GM19238 (cell line): ENCODE data around the gene NKX1-2.

Experiments
- DNase-seq: peaks from one replicate; pipeline ENCODE4 v3.0.0; 2011; ENCODE audit warnings: low spot score; ENCODE audit not compliant: insufficient read length

The NKX1-2 gene

DNA sequence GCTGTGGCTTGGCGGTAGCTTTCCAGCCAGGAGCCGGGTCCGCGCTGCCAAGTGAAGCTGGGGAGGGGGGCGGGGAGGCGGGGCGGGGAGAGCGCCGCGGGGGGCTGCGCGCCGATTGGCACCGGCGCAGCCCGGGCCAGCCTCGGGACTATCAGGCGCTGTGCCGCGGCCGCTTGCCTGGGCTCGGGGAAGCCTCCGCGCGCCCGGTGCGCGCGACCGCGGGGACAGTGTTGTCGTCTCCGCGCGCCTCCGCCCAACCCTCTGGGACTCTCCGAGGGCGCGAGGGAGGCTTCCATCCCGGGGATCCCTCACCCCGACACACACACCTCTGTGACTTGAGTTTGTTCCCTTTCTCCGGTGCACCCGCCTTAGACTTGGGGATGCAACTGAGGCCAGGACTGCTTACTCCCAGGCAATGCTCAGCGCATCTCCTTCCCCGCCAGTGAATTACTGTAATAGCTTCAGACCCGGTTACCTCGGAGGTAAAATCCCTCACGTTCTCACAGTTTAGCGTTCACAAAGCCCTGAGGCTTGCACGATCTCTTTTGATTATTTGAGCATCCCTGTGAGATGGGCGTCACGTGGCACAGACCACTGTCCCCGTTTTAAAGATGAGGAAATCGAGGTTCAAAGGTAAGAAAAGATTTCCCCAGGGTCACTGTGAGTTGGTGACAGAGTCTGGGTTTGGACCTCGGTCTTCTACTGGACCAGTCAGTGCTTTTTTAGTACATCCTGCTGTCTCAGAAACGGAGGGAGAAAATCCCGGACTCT lies at the start of gene NKX1-2:
Gene NKX1-2, minus strand, starts transcription at position 24 of the 771 bp plus-strand sequence. CDS start 92 bp downstream, outside the sequence.
- DNase-seq, result no peak

DNA sequence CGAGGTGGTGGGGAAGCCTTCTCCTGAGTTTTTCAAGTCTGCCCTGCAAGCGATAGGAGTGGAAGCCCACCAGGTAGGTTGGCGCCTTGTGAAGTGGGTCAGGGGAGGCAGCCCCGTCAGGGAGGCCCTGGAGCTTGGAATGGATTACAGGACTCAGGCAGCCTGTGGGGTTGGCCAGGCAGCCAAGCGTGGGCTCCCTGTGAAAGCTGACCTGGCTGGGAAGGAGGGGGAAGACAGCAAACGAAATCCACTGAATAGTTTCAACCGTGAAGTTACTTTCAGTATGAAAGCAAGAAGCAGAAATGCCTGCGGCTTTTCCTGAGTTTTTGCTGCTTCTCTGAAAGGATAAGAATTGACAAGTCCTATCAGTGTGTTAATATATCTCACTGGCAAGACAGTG lies 48.2 kb upstream of the NKX1-2 start:
- DNase-seq, result no peak

DNA sequence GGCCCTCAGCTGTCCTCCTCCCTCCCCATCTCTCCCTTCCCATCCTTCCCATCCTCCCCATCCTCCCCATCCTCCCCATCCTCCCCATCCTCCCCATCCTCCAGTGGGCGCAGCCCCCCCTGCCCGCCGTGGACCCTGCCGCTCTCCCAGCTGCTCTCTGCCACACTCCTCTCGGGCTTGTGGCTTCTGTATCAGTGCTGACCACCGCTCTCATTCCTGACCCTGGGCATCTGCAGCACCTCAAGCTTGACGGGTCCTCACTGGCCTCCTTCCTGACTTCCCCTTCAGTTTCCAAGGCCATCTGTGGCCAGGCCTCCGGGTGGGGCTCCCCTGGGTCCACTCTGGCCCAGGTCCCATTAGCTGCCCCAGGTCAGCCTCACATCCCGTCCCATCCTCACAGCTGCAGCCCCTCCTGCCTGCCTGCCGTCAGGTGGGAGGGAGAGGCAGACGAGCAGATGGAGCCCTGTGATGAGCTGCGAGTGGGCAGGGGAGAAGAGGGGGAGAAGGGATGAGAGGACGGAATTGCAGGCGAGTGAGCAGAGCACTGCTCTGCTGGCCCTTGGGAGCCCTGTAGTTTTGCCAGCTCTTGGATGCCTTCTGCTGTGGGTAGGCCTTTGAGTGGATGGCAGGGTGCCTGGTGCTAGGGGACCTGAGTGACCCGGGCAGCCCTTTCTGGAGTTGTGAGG lies 47.5 kb upstream of the NKX1-2 start:
- no peak for DNase-seq

DNA sequence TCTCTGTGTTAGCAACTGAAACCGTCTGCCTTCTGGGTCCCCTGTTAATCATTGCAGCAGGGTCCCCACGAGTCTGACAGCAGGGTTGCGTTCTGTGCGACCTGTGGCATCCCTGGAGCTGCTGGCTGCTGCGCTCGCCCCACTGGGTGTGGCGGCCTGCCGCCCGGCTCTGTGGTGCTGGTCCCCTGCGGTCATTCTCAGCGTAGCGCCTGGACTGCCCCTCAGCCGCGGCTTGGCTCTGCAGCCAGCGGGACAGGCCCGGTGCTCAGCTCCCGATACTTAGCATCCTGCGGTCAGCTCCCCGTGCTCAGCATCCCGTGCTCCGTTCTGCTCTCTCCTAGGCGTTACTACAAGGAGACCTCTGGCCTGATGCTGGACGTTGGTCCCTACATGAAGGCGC lies 46.8 kb upstream of the NKX1-2 start:
- no peak for DNase-seq

DNA sequence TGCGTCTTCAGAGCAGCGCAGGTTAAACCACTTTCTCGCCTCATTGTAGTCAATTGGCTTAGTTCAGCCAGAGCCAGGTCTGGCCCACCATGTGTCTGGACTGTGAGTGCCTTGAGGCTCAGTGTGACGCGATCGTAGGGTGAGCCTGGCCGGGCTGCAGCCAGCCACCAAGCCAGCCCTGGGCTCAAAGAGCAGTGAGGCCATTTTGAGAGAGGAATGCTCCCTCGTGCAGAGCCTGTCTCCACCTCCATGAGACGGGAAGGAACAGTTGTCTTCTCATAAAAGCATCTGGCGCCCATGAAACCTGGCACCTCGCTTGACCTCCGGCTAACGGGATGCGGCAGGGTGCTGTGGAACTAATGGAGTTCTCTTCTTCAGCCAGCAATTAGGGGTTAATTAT lies 46.3 kb upstream of the NKX1-2 start:
- DNase-seq, result no peak

DNA sequence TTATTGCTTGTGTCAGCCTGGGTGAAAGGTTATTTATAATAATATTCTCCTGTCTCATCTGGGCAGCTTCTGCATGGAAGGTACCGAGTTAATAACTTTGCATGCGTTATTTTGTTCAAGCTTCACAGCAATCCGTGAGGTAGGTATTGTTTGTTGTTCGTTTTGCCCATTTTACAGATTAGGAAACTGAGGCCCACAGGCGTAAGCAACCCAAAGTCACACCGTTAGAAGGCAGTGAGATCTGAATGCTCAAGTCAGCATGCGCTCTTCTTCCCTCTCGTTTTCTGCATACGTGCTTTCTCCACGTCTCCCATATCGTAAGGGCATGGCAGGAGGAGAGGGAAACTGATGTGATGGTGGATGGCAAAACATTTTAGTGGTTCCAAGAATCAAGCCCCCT lies 45.9 kb upstream of the NKX1-2 start:
- no peak for DNase-seq

DNA sequence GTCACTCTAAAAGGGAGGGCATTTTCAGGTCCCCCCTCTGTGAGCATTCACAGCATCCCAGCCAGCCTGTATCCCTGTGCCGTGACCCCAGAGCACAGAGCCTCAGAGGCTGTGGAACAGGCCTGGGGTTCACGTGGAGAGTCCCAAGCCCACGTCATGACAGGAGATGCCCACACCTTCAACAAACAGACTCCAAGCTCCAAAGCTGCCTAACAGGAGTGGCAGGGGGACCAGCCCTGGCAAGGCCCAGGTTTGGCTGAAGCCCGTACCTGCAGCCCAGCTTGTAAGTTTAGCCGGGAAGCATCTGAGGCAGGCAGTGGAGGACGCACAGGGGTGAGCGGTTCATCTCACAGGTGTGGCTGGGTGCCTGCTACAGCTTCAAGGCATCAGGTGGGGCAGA lies 45.3 kb upstream of the NKX1-2 start:
- no peak for DNase-seq

DNA sequence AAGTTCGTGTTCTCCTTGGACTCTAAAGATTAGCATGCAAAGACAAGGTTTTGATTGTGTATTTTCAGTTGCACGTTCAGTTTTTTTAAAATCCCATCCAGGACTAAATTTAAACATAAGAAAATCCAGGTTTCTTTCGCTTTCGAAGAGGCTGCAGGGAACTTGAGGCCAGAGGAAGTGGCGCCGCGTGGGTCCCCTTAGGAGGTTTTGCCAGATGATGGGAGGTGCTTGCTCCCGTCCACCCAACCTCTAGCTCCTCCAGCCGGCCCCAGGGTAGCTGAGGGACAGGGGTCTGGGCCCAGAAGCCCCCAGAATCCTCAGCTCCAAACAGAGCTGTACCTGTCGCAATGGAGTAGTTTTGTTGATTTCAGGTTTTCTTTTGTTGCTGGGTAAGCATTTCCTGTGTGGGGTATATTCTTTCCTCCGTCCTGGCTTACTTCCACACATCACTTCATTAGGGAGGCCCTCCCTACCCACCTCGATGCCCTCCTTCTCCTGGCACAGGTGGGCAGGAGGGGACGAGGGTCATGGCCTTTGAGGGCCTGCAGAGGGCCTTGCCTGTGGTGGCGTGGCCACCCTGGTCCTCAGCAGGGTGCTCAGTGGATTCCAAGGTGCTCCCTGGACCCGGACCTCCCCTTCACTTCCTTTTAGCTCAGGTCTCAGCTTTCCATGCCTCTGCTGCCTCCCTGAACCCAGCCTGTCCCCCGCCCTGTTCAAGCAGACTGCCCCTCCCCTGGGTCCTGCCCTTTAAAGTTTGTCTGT lies 44.4 kb upstream of the NKX1-2 start:
- DNase-seq, result peak; percentile 27

DNA sequence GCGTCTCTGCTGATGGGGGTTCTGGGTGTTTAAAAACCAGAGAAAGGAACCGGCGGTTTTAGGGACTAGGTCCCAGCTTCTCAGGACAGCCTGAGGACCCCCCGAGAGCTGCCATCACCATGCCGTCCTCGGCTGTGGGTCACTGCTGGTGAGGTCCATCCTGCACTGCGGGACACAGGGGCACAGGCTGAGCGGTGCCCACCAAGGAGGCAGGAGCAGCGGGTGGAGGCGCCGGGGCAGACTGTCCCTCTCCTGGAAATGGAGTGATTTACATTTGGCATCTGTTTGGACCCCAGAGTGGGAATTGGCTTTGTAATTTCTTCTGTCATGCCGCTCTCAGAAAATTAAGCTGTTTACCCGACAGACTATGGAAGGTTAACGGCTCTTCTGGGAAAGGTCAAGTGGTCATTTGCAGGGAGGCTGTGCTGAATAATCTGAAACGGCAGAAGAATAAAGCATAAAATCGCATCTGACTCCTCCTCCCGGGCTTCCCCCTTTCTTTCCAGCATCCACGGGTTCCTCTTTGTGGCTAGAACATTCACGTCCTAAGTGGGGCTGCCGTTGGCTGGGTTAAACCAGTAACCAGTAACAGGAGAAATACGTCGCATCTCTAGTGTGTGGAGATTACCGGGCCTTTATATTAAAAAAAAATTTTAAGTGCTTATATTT lies 43.5 kb upstream of the NKX1-2 start:
- no peak for DNase-seq

DNA sequence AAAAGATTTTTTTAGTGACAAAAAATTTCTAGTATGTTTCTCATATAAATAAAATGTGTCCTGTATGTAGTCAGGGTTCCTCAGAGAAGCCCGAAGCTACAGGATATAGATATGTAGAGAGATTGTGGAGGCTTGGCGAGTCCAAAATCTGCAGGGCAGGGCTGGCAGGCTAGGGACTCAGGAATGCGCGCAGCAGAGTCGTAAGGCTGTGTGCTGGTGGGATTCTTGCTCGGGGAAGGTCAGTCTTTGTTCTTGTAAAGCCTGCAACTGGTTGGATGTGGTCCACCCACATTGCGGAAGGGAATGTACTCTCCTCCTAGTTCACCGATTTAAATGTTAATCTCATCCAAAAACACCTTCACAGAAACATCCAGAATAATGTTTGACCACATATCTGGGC lies 42.4 kb upstream of the NKX1-2 start:
- DNase-seq, result no peak

DNA sequence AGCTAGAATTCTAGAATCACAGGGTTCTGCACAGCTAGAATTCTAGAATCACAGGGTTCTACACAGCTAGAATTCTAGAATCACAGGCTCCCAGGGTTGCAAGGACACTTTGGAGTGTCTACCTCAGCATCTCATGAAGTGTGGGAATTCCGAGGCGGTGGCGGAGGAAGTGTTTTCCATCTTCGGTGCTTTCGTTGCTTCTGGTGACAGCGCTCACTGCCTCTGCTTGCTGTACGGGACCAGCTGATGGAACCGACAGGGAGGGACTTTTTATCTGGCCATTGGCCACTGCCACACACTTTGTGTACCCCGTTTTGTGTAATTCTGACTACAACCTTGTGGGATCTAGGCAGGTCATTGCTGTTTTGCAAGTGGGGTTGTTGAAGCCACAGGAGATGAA lies 41.3 kb upstream of the NKX1-2 start:
- DNase-seq, result no peak

DNA sequence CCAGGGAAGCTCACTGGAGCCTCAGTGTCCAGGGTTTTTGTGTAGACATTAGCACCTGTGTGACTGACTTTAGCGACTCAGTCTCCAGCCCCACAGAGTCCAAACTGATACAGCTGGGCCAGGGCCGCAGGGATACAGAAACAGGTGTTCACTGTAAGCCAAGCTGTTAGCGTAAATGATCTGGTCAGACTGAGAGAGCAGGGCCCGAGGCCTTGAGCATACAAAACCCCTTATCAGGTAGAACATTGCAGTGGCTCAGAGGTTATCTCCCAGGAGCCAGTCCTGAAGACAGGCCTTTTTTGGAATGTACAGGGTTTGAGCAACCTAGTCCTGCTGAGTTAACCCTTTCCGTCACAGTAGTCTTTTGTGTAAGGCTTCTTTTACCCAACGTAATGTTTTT lies 36.8 kb upstream of the NKX1-2 start:
- DNase-seq, result no peak

DNA sequence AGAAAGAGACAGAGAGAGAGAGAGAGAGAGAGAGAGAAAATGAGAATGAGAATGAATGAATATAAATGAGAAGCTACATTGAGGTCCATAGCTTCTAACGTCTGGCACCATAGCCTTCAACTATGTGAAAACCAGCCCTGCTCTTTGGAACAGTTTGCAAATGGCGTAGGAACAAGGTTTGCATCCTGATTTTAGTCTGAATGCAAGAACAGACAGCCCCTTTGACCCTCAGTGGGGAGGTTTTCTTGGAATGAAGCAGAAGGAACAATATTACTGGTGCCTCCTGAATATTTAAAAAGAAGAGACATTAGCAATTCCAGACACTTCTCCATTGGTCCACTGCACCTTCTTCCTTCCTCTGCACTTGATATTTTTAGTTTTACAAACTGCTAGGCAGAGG lies 34.8 kb upstream of the NKX1-2 start:
- DNase-seq, result no peak

DNA sequence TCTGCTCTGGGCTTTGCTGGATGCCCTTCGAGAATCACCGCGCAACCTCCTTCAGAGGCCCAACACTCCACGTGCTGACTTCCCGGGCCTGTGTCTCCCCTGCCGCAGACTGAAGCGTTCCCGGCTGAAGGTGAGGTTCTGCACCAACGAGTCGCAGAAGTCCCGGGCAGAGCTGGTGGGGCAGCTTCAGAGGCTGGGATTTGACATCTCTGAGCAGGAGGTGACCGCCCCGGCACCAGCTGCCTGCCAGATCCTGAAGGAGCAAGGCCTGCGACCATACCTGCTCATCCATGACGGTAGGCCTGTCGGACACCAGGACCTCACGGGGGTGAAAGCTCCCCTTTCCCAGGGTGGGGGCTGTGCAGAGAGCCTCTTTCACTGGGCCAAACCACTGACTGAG lies 34.2 kb upstream of the NKX1-2 start:
- no peak for DNase-seq

DNA sequence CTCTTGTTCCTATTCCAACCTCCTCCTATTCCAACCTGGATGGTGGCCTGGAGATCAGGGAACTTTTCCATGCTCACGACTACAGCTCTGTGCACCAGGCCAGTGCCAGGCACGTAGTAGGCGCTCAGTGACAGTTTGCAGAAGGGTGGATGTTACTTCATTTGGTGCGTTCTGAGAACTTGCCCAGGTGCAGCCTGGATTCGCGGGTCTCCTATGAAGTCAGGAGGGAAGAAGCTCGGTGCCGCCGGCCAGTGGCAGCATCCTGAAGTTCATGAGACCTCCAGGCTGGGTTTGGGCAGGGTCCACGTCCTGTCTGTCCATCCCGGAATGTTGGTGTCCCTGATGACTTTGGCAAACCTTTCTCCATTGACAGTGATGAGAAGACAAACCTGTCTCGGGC lies 33.0 kb upstream of the NKX1-2 start:
- no peak for DNase-seq

DNA sequence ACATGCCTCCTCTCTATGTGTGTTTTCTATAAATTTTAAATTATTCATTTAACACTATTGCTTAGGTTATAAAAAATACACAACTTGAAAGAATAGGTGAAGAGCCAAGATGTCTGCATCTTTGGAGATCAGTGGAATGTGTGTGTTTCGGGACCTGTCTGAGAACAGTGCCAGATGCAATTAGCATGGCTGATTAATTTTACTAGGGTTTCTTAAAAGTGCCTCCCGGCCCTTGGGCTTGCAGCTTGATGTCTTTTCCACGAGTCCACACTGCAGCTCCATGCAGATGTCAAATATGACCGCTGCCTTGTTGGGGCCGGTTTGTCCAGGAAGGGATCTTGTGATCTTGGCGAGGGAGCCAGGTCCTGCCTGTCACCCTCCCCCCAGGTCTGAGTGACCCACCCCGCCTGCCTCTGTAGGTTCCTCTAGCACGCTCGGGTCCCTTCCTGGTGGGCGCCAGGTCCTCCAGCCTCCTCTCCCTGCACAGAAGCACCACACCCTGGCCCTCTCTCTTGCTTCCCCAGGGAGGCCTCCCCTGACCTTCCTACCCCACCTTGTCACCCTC lies 32.5 kb upstream of the NKX1-2 start:
- no peak for DNase-seq

DNA sequence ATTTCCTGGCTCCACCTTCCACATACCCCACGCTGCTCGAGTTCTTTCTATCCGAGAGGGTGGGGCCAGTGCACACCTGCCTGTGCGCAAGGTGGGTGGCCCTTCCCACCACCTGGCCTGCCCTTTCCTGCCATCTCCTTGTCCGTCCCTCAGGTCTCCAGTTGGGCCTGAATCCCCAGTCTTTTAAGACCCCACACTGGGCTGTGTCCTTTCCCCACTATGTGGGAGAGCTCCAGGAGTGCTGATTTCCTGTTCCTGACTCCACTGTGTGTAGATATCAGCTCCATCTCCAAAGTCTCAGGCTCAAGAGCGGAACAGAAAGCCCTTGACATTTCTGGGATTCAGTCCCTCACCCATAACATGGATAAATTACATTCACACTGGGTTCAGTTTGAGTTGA lies 31.9 kb upstream of the NKX1-2 start:
- DNase-seq, result no peak

DNA sequence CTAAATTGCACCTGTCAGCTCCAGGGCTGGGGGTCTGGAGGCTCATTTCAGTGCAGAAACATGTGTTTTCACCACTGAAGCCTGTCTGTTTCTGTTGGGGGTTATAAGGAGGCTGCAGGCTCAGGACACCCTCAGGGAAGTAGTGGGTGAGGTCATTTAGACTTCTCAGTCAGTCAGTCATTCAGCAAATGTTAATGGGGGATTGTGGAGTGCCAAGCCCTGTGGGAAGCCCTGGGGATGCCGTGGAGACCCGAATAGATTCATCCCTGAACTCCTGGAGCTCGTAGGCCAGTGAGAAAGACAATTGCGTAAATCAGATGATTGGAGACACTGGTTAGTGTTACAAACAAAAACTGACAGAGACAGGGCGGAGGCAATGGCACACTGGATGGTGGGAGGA lies 31.0 kb upstream of the NKX1-2 start:
- no peak for DNase-seq

DNA sequence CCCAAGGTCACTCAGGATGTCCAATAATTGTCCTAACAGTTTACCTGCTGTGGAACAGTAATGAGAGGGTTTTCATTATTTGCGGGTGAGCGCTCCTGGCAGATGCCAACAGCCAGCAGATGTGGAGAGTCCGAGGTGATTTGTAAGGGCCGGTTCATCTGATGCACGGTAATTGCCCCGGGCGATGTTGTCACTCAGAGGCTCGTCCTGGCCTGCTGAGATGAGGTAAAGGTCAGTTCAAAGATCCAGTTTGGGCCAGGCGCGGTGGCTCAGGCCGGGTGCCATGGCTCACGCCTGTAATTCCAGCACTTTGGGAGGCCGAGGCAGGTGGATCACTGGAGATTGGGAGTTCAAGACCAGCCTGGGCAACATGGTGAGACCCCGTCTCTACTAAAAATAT lies 28.7 kb upstream of the NKX1-2 start:
- DNase-seq, result no peak

DNA sequence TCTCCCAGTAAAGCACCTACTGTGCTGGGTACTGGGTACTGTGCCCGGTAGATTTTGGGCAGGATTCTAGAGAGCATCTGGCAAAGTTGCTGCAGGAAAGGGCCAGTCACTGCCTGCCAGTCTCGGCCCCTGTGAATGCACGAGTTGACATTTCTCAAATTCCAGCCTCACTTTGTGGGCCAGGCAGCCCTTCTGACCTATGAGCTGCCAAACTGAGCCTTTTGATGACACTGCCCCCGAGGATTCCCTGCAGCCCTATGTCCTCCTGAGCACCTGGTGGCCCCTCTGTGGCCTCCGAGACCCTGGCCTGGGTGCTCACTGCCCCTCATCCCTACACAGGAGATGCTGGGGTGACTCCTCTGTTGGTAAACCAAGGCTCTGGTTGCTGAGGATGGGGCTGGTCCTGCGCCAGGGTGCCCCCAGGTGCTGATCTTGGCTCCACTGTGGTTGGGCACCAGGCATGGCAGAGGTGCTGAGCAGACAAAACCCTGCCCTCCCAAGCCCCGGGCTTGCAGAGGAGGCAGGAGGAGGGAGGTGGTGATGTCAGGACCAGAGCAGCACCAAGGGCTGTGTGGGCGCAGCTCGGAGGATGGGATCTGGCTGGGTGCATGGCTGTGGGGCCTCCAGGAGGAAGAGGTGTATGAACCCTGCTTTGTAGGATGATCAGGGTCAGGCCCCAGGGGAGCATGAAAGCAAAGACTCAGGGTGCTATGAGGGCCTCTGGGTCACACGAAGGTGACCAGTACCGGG lies 28.0 kb upstream of the NKX1-2 start:
- no peak for DNase-seq
